HCT116 (cell line): ENCODE data around the gene SLX9.

Experiments
- ATF3 ChIP-seq: IDR thresholded peaks from 2 replicates; pipeline ENCODE4 v1.6.1; 2012
- CEBPB ChIP-seq: IDR thresholded peaks from 2 replicates; pipeline ENCODE4 v1.6.1; 2012; ENCODE audit warnings: low read depth
- CTCF ChIP-seq, 3 experiments: fragments of 200-600 bp in 1 of 3; sonication (generic) in 1 of 3; IDR thresholded peaks in 2 of 3; conservative IDR thresholded peaks in 1 of 3; 2 replicates each; pipeline ENCODE4 v1.5.1; 2012 to 2017; ENCODE audit warnings: low read depth in 2 of 3, low read length in 2 of 3, antibody characterized with exemption in 1 of 3, borderline replicate concordance in 1 of 3, control low read depth in 1 of 3, mild to moderate bottlenecking in 1 of 3, mixed read lengths in 1 of 3, mixed run types in 1 of 3, moderate library complexity in 1 of 3; ENCODE audit not compliant: insufficient read depth in 1 of 3
- EGR1 ChIP-seq: IDR thresholded peaks from 2 replicates; pipeline ENCODE4 v1.6.1; 2012; ENCODE audit warnings: low read depth
- EZH2 ChIP-seq: fragments of 200-600 bp; sonication (generic); IDR thresholded peaks from 2 replicates; pipeline ENCODE4 v1.6.1; 2017; ENCODE audit warnings: antibody characterized with exemption, mixed run types
- EZH2phosphoT487 ChIP-seq: fragments of 200-600 bp; IDR thresholded peaks from 2 replicates; pipeline ENCODE4 v1.6.1; 2018; ENCODE audit warnings: antibody characterized with exemption, borderline replicate concordance
- FOSL1 ChIP-seq: IDR thresholded peaks from 2 replicates; pipeline ENCODE4 v1.6.1; 2012; ENCODE audit warnings: low read depth
- MAX ChIP-seq: IDR thresholded peaks from 2 replicates; pipeline ENCODE4 v1.6.1; 2012
- POLR2A ChIP-seq: IDR thresholded peaks from 2 replicates; pipeline ENCODE4 v1.7.0; 2011; ENCODE audit warnings: borderline replicate concordance; ENCODE audit not compliant: insufficient read depth, insufficient read length; ENCODE audit errors: extremely low read depth
- POLR2AphosphoS5 ChIP-seq: IDR thresholded peaks from 2 replicates; pipeline ENCODE4 v1.6.1; 2011; ENCODE audit warnings: mild to moderate bottlenecking, low read depth, low read length, moderate library complexity
- TCF7L2 ChIP-seq: IDR thresholded peaks from 2 replicates; pipeline ENCODE4 v1.7.0; 2011; ENCODE audit warnings: borderline replicate concordance, inconsistent platforms; ENCODE audit not compliant: insufficient read depth, insufficient read length; ENCODE audit errors: extremely low read depth
- YY1 ChIP-seq: IDR thresholded peaks from 2 replicates; pipeline ENCODE4 v1.6.1; 2011; ENCODE audit warnings: low read length, low read depth, moderate library complexity, mild to moderate bottlenecking; ENCODE audit not compliant: insufficient replicate concordance; ENCODE audit errors: extremely low read depth

GRCh38 chr21:44989943-44990780 is 50.3 kb downstream of the SLX9 start:
- TF ChIP-seq CTCF (IDR thresholded peaks at IDR 0.05 in 2 of 3, conservative IDR thresholded peaks at IDR 0.05 in 1 of 3; ENCODE audit: borderline replicate concordance in 1 of 3, insufficient read depth in 1 of 3, low read depth in 2 of 3, low read length in 2 of 3) (no peak), ATF3 (no peak), YY1 (no peak), POLR2AphosphoS5 (no peak), EZH2 (no peak), EZH2phosphoT487 (no peak), CEBPB (no peak), POLR2A (no peak), FOSL1 (no peak), TCF7L2 (no peak), MAX (no peak), EGR1 (no peak)
